Right lobe of liver (tissue), 4 donors: Measurements from ENCODE around the gene NHLH1.

ENCODE experiments used
- CTCF ChIP-seq, 4 donors: fragments of 200-600 bp in 3 of 4; fragments of 450-650 bp in 1 of 4; IDR thresholded peaks; one replicate each; pipeline versions ENCODE4 v1.5.1 to v1.8.0; 2016 to 2022; ENCODE audit warnings: antibody characterized with exemption in 4 of 4, mild to moderate bottlenecking in 2 of 4
- POLR2A ChIP-seq: fragments of 450-650 bp; IDR thresholded peaks from one replicate; pipeline ENCODE4 v1.6.1; 2017; ENCODE audit warnings: antibody characterized with exemption, mild to moderate bottlenecking
- donor health status: DM: no; HTN: no; CAD: no.
- donor health status: DM: no; HTN: no; CAD: no.
- donor health status: DM: no; HTN: yes; CAD: no.

DNA sequence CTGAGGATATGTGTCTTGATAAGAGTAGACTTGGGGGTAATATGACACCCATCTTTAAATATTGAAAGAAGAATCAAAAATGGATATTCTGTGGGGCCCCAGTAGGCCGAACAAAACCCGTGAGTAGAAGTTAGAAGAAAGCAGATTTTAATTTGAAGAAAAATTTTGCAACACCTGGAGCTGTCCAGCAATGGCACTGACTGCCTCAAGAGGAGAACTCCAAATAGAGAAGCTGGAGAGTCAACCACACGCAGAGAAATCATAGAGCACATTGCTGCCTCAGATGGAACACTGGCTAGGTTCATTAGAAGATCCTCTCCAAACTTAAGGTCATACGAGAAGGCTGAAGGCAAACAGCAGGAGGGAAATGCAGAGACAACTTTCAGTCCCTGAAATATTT is 6.8 kb downstream of the NHLH1 start:
- TF ChIP-seq CTCF (IDR thresholded peaks at IDR 0.05) (no peak), POLR2A (no peak)
